ENCODE results near the gene DVL1. TPM values are rescaled to one million over a fixed set of nuclear protein-coding genes. Genes with fewer than 3 reads are reported as not detected.

The DVL1 gene
- polyA plus RNA-seq, 1 experiment: 8.9 TPM

DNA sequence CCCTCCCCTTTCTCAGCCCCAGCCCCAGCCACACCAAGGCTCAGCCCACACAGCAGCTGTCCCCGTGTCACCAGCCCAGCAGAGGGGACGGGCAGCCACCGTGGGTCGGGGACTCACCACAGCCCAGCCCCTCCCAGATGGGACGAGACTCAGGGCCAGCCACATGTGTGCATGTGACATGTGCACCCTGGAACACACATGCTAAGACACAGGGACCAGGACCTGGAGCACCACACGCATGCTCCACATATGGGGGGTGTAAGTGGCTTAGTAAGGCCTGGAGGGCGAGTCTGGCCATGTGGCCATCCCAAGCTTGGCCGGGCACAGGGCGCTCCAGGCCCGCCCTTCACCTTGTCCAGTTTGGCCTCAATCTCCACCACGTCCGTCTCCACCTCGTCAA is 45.5 kb downstream of the DVL1 start:
- no peak overlapping the region for H3K4me3 ChIP-seq (ENCODE audit: low read depth, low read length)
- H3K9me3 ChIP-seq (ENCODE audit: control insufficient read depth, insufficient read depth, low read length): no peaks in the 10 kb centered on the region; the same call in 1 of the 2 replicates
- ChIA-PET POLR2A (no interaction called here), CTCF (no interaction called here)
- no peak for DNase-seq (ENCODE audit: low read depth, low spot score)
- no peaks in the 10 kb centered on the region for H3K27me3 ChIP-seq (ENCODE audit: control insufficient read depth, insufficient read depth, low read length)
- H3K27ac ChIP-seq (ENCODE audit: low read depth, low read length): no peak overlapping the region
- TF ChIP-seq, protein P1, sequence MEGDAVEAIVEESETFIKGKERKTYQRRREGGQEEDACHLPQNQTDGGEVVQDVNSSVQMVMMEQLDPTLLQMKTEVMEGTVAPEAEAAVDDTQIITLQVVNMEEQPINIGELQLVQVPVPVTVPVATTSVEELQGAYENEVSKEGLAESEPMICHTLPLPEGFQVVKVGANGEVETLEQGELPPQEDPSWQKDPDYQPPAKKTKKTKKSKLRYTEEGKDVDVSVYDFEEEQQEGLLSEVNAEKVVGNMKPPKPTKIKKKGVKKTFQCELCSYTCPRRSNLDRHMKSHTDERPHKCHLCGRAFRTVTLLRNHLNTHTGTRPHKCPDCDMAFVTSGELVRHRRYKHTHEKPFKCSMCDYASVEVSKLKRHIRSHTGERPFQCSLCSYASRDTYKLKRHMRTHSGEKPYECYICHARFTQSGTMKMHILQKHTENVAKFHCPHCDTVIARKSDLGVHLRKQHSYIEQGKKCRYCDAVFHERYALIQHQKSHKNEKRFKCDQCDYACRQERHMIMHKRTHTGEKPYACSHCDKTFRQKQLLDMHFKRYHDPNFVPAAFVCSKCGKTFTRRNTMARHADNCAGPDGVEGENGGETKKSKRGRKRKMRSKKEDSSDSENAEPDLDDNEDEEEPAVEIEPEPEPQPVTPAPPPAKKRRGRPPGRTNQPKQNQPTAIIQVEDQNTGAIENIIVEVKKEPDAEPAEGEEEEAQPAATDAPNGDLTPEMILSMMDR (IDR thresholded peaks at IDR 0.05; ENCODE audit: low read depth, low read length): no peak

DNA sequence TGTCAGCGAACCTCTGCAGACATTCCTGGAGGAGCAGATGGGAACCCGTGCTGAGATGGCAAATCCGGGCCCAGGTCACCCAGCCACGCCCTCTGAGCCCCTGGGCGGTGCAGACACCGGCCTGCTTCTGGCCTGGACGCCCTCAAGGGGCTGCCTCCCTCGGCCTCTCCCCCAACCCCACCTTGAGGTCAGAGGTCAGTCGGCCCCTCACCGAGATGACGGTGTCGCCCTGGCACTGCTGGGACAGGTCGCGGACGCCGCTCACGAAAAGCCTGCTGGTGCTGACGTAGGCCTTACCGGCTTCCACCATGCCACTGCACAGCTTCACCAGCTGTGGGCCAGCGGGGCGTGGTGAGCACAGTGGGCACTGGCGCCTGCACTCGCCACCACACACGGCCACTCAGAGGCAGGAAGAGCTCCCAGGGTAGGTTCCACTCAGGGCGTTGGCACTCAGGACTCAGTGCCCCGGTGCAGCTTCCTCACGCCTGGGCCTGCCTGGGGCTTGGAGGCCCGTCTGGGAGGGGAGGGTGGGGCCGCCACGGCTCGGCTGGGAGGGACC is 46.2 kb downstream of the DVL1 start:
- Histone ChIP-seq H3K27me3 (ENCODE audit: control insufficient read depth, insufficient read depth, low read length) (no peaks in the 10 kb centered on the region), H3K27ac (ENCODE audit: low read depth, low read length) (no peak overlapping the region), H3K4me3 (ENCODE audit: low read depth, low read length) (no peak overlapping the region), H3K9me3 (ENCODE audit: control insufficient read depth, insufficient read depth, low read length) (no peaks in the 10 kb centered on the region; the same call in 1 of the 2 replicates)
- DNase-seq (ENCODE audit: low read depth, low spot score): no peak
- CTCF ChIA-PET: no interaction called here
- POLR2A ChIA-PET: no interaction called here
- TF ChIP-seq, protein P1 (IDR thresholded peaks at IDR 0.05; ENCODE audit: low read depth, low read length): no peak

DNA sequence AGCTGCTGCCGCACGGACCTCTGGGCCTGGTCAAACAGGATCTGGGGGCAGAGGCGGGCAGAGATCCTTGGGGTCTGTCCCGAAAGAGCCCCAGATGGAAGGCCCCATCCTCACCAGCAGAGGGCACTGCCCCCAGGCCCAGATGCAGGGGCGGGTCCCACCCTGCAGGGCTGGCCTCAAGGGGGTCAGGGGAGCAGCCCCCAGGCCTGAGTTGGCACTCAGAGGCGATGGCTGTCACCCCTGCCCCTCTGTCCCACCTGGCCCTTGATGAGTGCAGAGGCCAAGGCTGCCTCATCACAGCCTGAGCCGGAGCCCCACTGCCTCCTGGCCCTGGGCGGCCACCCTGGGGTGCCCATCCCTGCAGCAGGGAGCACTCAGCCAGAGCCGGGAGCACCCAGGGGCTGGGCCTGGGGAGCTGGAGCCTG is 47.2 kb downstream of the DVL1 start:
- H3K9me3 ChIP-seq (ENCODE audit: control insufficient read depth, insufficient read depth, low read length): no peaks in the 10 kb centered on the region; the same call in 1 of the 2 replicates
- no peak overlapping the region for H3K27ac ChIP-seq (ENCODE audit: low read depth, low read length)
- no peaks in the 10 kb centered on the region for H3K27me3 ChIP-seq (ENCODE audit: control insufficient read depth, insufficient read depth, low read length)
- POLR2A ChIA-PET: no interaction called here
- no peak overlapping the region for H3K4me3 ChIP-seq (ENCODE audit: low read depth, low read length)
- TF ChIP-seq, protein P1 (IDR thresholded peaks at IDR 0.05; ENCODE audit: low read depth, low read length): peak; percentile 45
- CTCF ChIA-PET: interaction anchor here (1.0 kb wide), 1 partner anchor 10 kb away, joined by 3 read pairs; no protein-coding TSS in a partner anchor
- no peak for DNase-seq (ENCODE audit: low read depth, low spot score)

DNA sequence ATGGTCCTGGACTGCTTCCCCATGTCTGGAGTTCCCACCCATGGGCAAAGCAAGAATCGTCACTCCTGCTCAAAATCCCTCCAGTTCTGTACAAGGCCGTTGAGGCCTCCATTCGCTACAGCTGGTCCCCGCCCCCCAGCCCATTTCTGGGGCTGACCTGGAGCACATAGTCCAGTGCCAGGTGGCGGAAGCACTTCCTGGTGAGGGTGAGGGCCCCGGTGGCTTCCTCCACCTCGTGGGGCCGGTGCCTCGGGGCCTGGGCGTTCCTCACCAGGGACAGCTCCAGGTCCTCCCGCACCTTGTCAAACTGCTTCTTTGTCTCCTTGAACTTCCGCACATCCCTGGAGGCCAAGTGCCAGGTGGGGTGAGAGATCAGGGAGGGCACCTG is 48.9 kb downstream of the DVL1 start:
- POLR2A ChIA-PET: no interaction called here
- CTCF ChIA-PET: interaction anchor here (0.7 kb wide), 1 partner anchor 178 kb away, joined by 5 read pairs; no protein-coding TSS in a partner anchor

DNA sequence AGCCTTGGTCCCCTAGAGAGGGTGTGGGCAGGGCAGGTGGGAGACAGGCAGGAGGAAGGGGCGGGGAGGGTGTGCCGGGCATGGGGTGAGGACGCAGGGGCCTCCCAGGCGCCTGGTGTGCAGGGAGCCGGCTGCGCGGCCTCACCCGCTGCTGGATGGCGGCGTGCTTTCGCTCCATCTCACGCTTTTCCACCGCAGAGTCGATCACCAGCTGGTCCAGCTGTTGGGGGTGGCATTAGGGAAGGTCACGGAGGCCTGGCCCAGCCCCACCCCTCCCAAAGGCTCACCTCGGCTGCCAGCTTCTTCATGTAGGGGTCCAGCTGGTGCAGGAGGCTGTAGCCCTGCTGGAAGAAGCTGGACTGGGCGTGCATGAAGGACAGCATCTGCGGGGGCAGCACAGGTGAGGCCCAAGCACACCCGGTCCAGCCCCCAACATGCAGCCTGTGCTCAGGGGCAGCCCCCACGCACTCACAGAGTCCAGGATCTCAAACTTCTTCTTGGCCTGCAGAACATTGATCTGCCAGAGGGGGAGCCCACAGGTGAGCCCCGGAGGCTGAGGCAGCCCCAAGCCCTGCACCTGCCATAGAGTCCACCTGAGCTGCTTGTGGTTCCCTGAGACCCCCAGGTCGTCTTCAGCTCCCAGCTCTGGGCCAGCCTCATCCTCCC is 49.4 kb downstream of the DVL1 start:
- Histone ChIP-seq H3K27me3 (ENCODE audit: control insufficient read depth, insufficient read depth, low read length) (no peaks in the 10 kb centered on the region), H3K27ac (ENCODE audit: low read depth, low read length) (no peak overlapping the region), H3K4me3 (ENCODE audit: low read depth, low read length) (no peak overlapping the region), H3K9me3 (ENCODE audit: control insufficient read depth, insufficient read depth, low read length) (peaks cover 2% of the 10 kb centered on the region; the same call in 1 of the 2 replicates)
- TF ChIP-seq, protein P1 (IDR thresholded peaks at IDR 0.05; ENCODE audit: low read depth, low read length): peak; percentile 19; the same call in 1 of the 2 replicates
- CTCF ChIA-PET: no interaction called here
- POLR2A ChIA-PET: no interaction called here
- no peak for DNase-seq (ENCODE audit: low read depth, low spot score)

More for the DNA sequence above, 48.9 kb downstream of the DVL1 start:
- no peak overlapping the region for H3K4me3 ChIP-seq (ENCODE audit: low read depth, low read length)
- TF ChIP-seq, protein P1 (IDR thresholded peaks at IDR 0.05; ENCODE audit: low read depth, low read length): no peak
- no peak for DNase-seq (ENCODE audit: low read depth, low spot score)
- H3K27ac ChIP-seq (ENCODE audit: low read depth, low read length): no peak overlapping the region
- no peaks in the 10 kb centered on the region; the same call in 1 of the 2 replicates for H3K9me3 ChIP-seq (ENCODE audit: control insufficient read depth, insufficient read depth, low read length)
- no peaks in the 10 kb centered on the region for H3K27me3 ChIP-seq (ENCODE audit: control insufficient read depth, insufficient read depth, low read length)

Measured in AG04450 (cell line).